Naive B cell (primary cell): ENCODE measurements around the gene GFY. TPM values are rescaled to one million over a fixed set of nuclear protein-coding genes. Genes with fewer than 3 reads are reported as not detected.

Source experiments
- ATAC-seq, 2 donors: fragments of 150-1000 bp; cut with Tn5 transposase; 2 replicates each; pipeline ENCODE4 v1.10.0; 2021; ENCODE audit warnings: low read depth in 2 of 2, mild to moderate bottlenecking in 2 of 2, moderate library complexity in 2 of 2
- DNase-seq: peaks from one replicate; pipeline ENCODE4 v3.0.0; 2022
- H3K27ac Mint-ChIP-seq, 6 donors: one replicate each; pipeline ENCODE4 v1.8.0; 2020 to 2022; ENCODE audit warnings: mild to moderate bottlenecking in 6 of 6, mixed read lengths in 6 of 6, moderate library complexity in 5 of 6, inconsistent platforms in 2 of 6
- H3K27me3 Mint-ChIP-seq, 3 donors: one replicate each; pipeline ENCODE4 v1.8.0; 2021 to 2022; ENCODE audit warnings: mixed read lengths in 3 of 3, mild to moderate bottlenecking in 1 of 3
- H3K36me3 Mint-ChIP-seq, 2 donors: one replicate each; pipeline ENCODE4 v1.8.0; 2020 to 2022; ENCODE audit warnings: mixed read lengths in 2 of 2, inconsistent platforms in 1 of 2, mild to moderate bottlenecking in 1 of 2
- H3K4me1 Mint-ChIP-seq, 3 donors: one replicate each; pipeline ENCODE4 v1.8.0; 2020 to 2022; ENCODE audit warnings: mixed read lengths in 3 of 3, inconsistent platforms in 1 of 3, mild to moderate bottlenecking in 1 of 3, moderate library complexity in 1 of 3
- H3K4me3 Mint-ChIP-seq, 8 donors: one replicate each; pipeline ENCODE4 v1.8.0; 2020 to 2022; ENCODE audit warnings: mild to moderate bottlenecking in 8 of 8, mixed read lengths in 8 of 8, moderate library complexity in 8 of 8, inconsistent platforms in 2 of 8
- H3K9me3 Mint-ChIP-seq, 7 donors: one replicate each; pipeline ENCODE4 v1.8.0; 2020 to 2022; ENCODE audit warnings: mixed read lengths in 7 of 7, mild to moderate bottlenecking in 5 of 7, inconsistent platforms in 2 of 7, moderate library complexity in 1 of 7
- polyA plus RNA-seq, 6 donors: library from polyadenylated mRNA; unstranded; fragments of 300-500 nt; fragmentation: Illumina TruSeq; gene quantifications; one replicate each; pipeline ENCODE4 v1.2.3, GENCODE V29; 2021; ENCODE audit warnings: low read depth in 6 of 6

The GFY gene
- polyA plus RNA-seq, 6 donors from 2014 or later = not detected

GRCh38 chr19:49395581-49396407 lies 29.4 kb upstream of the GFY start:
- no peak for DNase-seq
- no peak overlapping the region for H3K27ac Mint-ChIP-seq

GRCh38 chr19:49396738-49397505 lies 28.3 kb upstream of the GFY start:
- no peak overlapping the region for H3K27ac Mint-ChIP-seq
- H3K36me3 Mint-ChIP-seq = no peaks in the 10 kb centered on the region
- no peaks in the 10 kb centered on the region for H3K9me3 Mint-ChIP-seq
- peaks cover 3 to 23% (median 8%) of the 10 kb centered on the region in 3 donors for H3K4me1 Mint-ChIP-seq
- DNase-seq = no peak
- no peak for ATAC-seq
- peaks cover 0 to 11% (median 3%) of the 10 kb centered on the region in 3 donors for H3K27me3 Mint-ChIP-seq
- no peak overlapping the region for H3K4me3 Mint-ChIP-seq

More at GRCh38 chr19:49395581-49396407, 29.4 kb upstream of the GFY start:
- Mint-ChIP-seq H3K9me3 (no peaks in the 10 kb centered on the region), H3K36me3 (no peaks in the 10 kb centered on the region), H3K27me3 (peaks cover 0 to 11% (median 3%) of the 10 kb centered on the region in 3 donors), H3K4me3 (peak overlapping the region in 1 of 8 donors; percentile 70), H3K4me1 (peaks cover 9 to 33% (median 16%) of the 10 kb centered on the region in 3 donors)
- ATAC-seq = no peak

GRCh38 chr19:49398001-49398615 lies 27.1 kb upstream of the GFY start:
- Mint-ChIP-seq H3K4me1 (peaks cover 4 to 25% (median 11%) of the 10 kb centered on the region in 3 donors), H3K4me3 (no peak overlapping the region), H3K36me3 (no peaks in the 10 kb centered on the region), H3K9me3 (no peaks in the 10 kb centered on the region), H3K27me3 (peaks cover 0 to 11% (median 3%) of the 10 kb centered on the region in 3 donors), H3K27ac (peak overlapping the region in 3 of 6 donors; percentile 36 to 74 (median 64))
- no peak for DNase-seq
- ATAC-seq = no peak

- DNase-seq = no peak
- peak overlapping the region in 1 of 8 donors; percentile 30 for H3K4me3 Mint-ChIP-seq
- peaks cover 0 to 11% (median 3%) of the 10 kb centered on the region in 3 donors for H3K27me3 Mint-ChIP-seq
- H3K27ac Mint-ChIP-seq = no peak overlapping the region
- peaks cover 10 to 33% (median 19%) of the 10 kb centered on the region in 3 donors for H3K4me1 Mint-ChIP-seq
- H3K9me3 Mint-ChIP-seq = no peaks in the 10 kb centered on the region
- no peak for ATAC-seq
- no peaks in the 10 kb centered on the region for H3K36me3 Mint-ChIP-seq
These were observed 26.3 kb upstream of the GFY start for GRCh38 chr19:49398931-49399330.

- Mint-ChIP-seq H3K4me1 (peaks cover 11 to 39% (median 25%) of the 10 kb centered on the region in 3 donors), H3K36me3 (no peaks in the 10 kb centered on the region), H3K4me3 (no peak overlapping the region), H3K9me3 (no peaks in the 10 kb centered on the region), H3K27ac (no peak overlapping the region), H3K27me3 (peaks cover 0 to 11% (median 3%) of the 10 kb centered on the region in 3 donors)
- no peak for DNase-seq
- no peak for ATAC-seq
These were observed 25.2 kb upstream of the GFY start for GRCh38 chr19:49400029-49400428.

GRCh38 chr19:49403404-49404187 lies 21.6 kb upstream of the GFY start:
- Mint-ChIP-seq H3K9me3 (no peaks in the 10 kb centered on the region), H3K27me3 (peaks cover 0 to 3% (median 2%) of the 10 kb centered on the region in 3 donors), H3K4me3 (peak overlapping the region in 6 of 8 donors; percentile 20 to 75 (median 60)), H3K4me1 (peaks cover 23 to 39% (median 39%) of the 10 kb centered on the region in 3 donors), H3K36me3 (no peaks in the 10 kb centered on the region), H3K27ac (peak overlapping the region in 5 of 6 donors; percentile 25 to 94 (median 91))
- ATAC-seq (peak; percentile 82 to 86), DNase-seq (peak; percentile 32)

GRCh38 chr19:49407079-49407478 lies 18.1 kb upstream of the GFY start:
- Mint-ChIP-seq H3K36me3 (no peaks in the 10 kb centered on the region), H3K4me3 (no peak overlapping the region), H3K27ac (peak overlapping the region in 1 of 6 donors; percentile 28), H3K4me1 (peaks cover 47 to 69% (median 68%) of the 10 kb centered on the region in 3 donors), H3K27me3 (no peaks in the 10 kb centered on the region), H3K9me3 (peaks cover 0 to 1% (median 0%) of the 10 kb centered on the region in 7 donors)
- ATAC-seq (no peak), DNase-seq (no peak)

GRCh38 chr19:49407482-49408015 lies 17.6 kb upstream of the GFY start:
- peaks cover 52 to 71% (median 67%) of the 10 kb centered on the region in 3 donors for H3K4me1 Mint-ChIP-seq

GRCh38 chr19:49408816-49409440 lies 16.3 kb upstream of the GFY start:
- peak overlapping the region in 7 of 8 donors; percentile 30 to 93 (median 81) for H3K4me3 Mint-ChIP-seq
- ATAC-seq = no peak
- H3K9me3 Mint-ChIP-seq = peaks cover 0 to 1% (median 0%) of the 10 kb centered on the region in 7 donors
- H3K27me3 Mint-ChIP-seq = no peaks in the 10 kb centered on the region
- DNase-seq = no peak
- peaks cover 42 to 67% (median 54%) of the 10 kb centered on the region in 3 donors for H3K4me1 Mint-ChIP-seq
- peak overlapping the region in 5 of 6 donors; percentile 71 to 92 (median 77) for H3K27ac Mint-ChIP-seq
- no peaks in the 10 kb centered on the region for H3K36me3 Mint-ChIP-seq

More at GRCh38 chr19:49407482-49408015, 17.6 kb upstream of the GFY start:
- Mint-ChIP-seq H3K27ac (peak overlapping the region in 2 of 6 donors; percentile 28 to 85), H3K9me3 (peaks cover 0 to 1% (median 0%) of the 10 kb centered on the region in 7 donors), H3K36me3 (no peaks in the 10 kb centered on the region), H3K27me3 (no peaks in the 10 kb centered on the region), H3K4me3 (no peak overlapping the region)
- ATAC-seq = no peak
- no peak for DNase-seq

GRCh38 chr19:49409441-49410029 lies 15.7 kb upstream of the GFY start:
- Mint-ChIP-seq H3K36me3 (no peaks in the 10 kb centered on the region), H3K9me3 (peaks cover 0 to 1% (median 0%) of the 10 kb centered on the region in 7 donors), H3K4me3 (peak overlapping the region in 7 of 8 donors; percentile 47 to 93 (median 81)), H3K27ac (peak overlapping the region; percentile 71 to 94 (median 84)), H3K4me1 (peaks cover 41 to 61% (median 48%) of the 10 kb centered on the region in 3 donors), H3K27me3 (no peaks in the 10 kb centered on the region)
- DNase-seq = peak; percentile 39
- ATAC-seq = peak; percentile 89 to 91

GRCh38 chr19:49411681-49412326 lies 13.4 kb upstream of the GFY start:
- Mint-ChIP-seq H3K36me3 (no peaks in the 10 kb centered on the region), H3K9me3 (peaks cover 0 to 1% (median 0%) of the 10 kb centered on the region in 7 donors), H3K4me3 (peak overlapping the region in 2 of 8 donors; percentile 36 to 75), H3K4me1 (peaks cover 45 to 60% (median 54%) of the 10 kb centered on the region in 3 donors), H3K27ac (peak overlapping the region; percentile 22 to 96 (median 64)), H3K27me3 (peaks cover 4 to 10% (median 5%) of the 10 kb centered on the region in 3 donors)
- ATAC-seq (no peak), DNase-seq (no peak)
